Measurements from ENCODE around the gene G3BP1. TPM values are rescaled to one million over a fixed set of nuclear protein-coding genes. Genes with fewer than 3 reads are reported as not detected.

Gene G3BP1
- polyA plus RNA-seq, 1 donor from 2014 or later: 65.5 TPM

DNA sequence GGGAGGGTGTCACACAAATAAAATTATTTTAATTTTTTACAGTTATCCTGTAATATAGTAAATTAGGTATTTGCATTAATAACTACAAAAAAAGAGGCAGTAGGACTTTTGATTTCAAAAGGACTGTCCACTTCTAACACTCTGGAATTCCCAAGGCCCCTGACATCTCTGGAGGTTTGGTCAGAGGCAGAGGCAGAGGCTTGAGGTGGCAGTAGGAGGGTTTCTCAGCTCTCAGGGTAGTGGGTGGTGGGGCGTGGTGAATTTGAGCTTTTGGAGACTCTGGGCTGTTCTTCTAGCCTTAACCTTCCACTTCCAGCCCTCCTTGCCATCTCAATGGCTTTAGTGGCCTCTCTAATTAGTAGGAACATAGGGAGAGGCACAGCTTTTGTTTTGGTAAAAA, 36.1 kb upstream of the G3BP1 start:
- H4K20me1 ChIP-seq (ENCODE audit: insufficient read depth): no peaks in the 10 kb centered on the region
- H3K27ac ChIP-seq (ENCODE audit: low read length): no peak overlapping the region
- no peaks in the 10 kb centered on the region for H3K9me2 ChIP-seq (ENCODE audit: insufficient read depth, low read length)
- H3K9ac ChIP-seq (ENCODE audit: low read length): no peak overlapping the region
- no peak overlapping the region for H3K4me3 ChIP-seq (ENCODE audit: low read length)
- no peak for TF ChIP-seq TAF1 (IDR thresholded peaks at IDR 0.05; ENCODE audit: low read depth)
- TF ChIP-seq, protein P1, sequence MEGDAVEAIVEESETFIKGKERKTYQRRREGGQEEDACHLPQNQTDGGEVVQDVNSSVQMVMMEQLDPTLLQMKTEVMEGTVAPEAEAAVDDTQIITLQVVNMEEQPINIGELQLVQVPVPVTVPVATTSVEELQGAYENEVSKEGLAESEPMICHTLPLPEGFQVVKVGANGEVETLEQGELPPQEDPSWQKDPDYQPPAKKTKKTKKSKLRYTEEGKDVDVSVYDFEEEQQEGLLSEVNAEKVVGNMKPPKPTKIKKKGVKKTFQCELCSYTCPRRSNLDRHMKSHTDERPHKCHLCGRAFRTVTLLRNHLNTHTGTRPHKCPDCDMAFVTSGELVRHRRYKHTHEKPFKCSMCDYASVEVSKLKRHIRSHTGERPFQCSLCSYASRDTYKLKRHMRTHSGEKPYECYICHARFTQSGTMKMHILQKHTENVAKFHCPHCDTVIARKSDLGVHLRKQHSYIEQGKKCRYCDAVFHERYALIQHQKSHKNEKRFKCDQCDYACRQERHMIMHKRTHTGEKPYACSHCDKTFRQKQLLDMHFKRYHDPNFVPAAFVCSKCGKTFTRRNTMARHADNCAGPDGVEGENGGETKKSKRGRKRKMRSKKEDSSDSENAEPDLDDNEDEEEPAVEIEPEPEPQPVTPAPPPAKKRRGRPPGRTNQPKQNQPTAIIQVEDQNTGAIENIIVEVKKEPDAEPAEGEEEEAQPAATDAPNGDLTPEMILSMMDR (IDR thresholded peaks at IDR 0.05; ENCODE audit: poor library complexity, severe bottlenecking): no peak
- no peak for TF ChIP-seq RAD21 (conservative IDR thresholded peaks at IDR 0.05)
- no peak for TF ChIP-seq EP300 (conservative IDR thresholded peaks at IDR 0.05; ENCODE audit: poor library complexity, severe bottlenecking)
- TF ChIP-seq SMC3 (conservative IDR thresholded peaks at IDR 0.05; ENCODE audit: poor library complexity): no peak
- TF ChIP-seq, protein P2, sequence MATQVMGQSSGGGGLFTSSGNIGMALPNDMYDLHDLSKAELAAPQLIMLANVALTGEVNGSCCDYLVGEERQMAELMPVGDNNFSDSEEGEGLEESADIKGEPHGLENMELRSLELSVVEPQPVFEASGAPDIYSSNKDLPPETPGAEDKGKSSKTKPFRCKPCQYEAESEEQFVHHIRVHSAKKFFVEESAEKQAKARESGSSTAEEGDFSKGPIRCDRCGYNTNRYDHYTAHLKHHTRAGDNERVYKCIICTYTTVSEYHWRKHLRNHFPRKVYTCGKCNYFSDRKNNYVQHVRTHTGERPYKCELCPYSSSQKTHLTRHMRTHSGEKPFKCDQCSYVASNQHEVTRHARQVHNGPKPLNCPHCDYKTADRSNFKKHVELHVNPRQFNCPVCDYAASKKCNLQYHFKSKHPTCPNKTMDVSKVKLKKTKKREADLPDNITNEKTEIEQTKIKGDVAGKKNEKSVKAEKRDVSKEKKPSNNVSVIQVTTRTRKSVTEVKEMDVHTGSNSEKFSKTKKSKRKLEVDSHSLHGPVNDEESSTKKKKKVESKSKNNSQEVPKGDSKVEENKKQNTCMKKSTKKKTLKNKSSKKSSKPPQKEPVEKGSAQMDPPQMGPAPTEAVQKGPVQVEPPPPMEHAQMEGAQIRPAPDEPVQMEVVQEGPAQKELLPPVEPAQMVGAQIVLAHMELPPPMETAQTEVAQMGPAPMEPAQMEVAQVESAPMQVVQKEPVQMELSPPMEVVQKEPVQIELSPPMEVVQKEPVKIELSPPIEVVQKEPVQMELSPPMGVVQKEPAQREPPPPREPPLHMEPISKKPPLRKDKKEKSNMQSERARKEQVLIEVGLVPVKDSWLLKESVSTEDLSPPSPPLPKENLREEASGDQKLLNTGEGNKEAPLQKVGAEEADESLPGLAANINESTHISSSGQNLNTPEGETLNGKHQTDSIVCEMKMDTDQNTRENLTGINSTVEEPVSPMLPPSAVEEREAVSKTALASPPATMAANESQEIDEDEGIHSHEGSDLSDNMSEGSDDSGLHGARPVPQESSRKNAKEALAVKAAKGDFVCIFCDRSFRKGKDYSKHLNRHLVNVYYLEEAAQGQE (IDR thresholded peaks at IDR 0.05; ENCODE audit: borderline replicate concordance): no peak
- TF ChIP-seq POLR2AphosphoS5 (IDR thresholded peaks at IDR 0.05): no peak
- TF ChIP-seq MXI1 (conservative IDR thresholded peaks at IDR 0.05; ENCODE audit: poor library complexity, severe bottlenecking): no peak
- TF ChIP-seq EZH2 (IDR thresholded peaks at IDR 0.05; ENCODE audit: borderline replicate concordance, insufficient read depth, low read length, poor library complexity, severe bottlenecking): no peak
- H3K4me2 ChIP-seq (ENCODE audit: low read length): no peak overlapping the region
- H3K36me3 ChIP-seq (ENCODE audit: insufficient read depth, low read length): no peaks in the 10 kb centered on the region
- no peaks in the 10 kb centered on the region for H3K27me3 ChIP-seq (ENCODE audit: insufficient read depth, low read depth, low read length)
- H3F3A ChIP-seq (ENCODE audit: insufficient read depth, low read length, poor library complexity, severe bottlenecking): no peaks in the 10 kb centered on the region
- H3K79me2 ChIP-seq (replicated peaks; ENCODE audit: insufficient read depth, low read length): no peaks in the 10 kb centered on the region
- H2AFZ ChIP-seq (ENCODE audit: low read depth, low read length): no peak overlapping the region
- H3K9me3 ChIP-seq (ENCODE audit: low read length): no peaks in the 10 kb centered on the region

DNA sequence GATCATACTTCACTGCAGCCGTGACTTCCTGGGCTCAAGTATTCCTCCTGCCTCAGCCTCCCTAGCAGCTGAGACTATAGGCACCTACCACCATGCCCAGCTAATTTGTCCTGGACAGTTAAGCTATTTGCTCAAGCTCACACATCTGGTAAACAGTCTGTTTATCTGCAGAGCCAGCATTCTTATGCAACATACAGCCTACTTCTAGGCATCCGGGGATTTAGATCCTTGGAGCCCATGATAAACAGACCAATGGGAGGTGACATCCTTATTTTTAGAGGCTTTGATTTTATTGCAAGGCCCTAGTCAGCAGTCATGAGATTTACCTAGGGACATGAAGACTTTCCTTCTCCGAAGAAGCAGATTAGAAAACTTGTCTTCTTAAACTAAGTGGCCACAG, 34.3 kb upstream of the G3BP1 start:
- H3K4me2 ChIP-seq (ENCODE audit: low read length): no peak overlapping the region
- no peaks in the 10 kb centered on the region for H3K79me2 ChIP-seq (replicated peaks; ENCODE audit: insufficient read depth, low read length)
- no peaks in the 10 kb centered on the region for H3K27me3 ChIP-seq (ENCODE audit: insufficient read depth, low read depth, low read length)
- no peak overlapping the region for H3K4me3 ChIP-seq (ENCODE audit: low read length)
- H3K9me2 ChIP-seq (ENCODE audit: insufficient read depth, low read length): no peaks in the 10 kb centered on the region
- no peaks in the 10 kb centered on the region for H4K20me1 ChIP-seq (ENCODE audit: insufficient read depth)
- H3K27ac ChIP-seq (ENCODE audit: low read length): no peak overlapping the region
- no peak overlapping the region for H2AFZ ChIP-seq (ENCODE audit: low read depth, low read length)
- no peaks in the 10 kb centered on the region for H3K9me3 ChIP-seq (ENCODE audit: low read length)
- H3K9ac ChIP-seq (ENCODE audit: low read length): no peak overlapping the region
- TF ChIP-seq, protein P1 (IDR thresholded peaks at IDR 0.05; ENCODE audit: poor library complexity, severe bottlenecking): no peak
- TF ChIP-seq MXI1 (conservative IDR thresholded peaks at IDR 0.05; ENCODE audit: poor library complexity, severe bottlenecking) (no peak), SMC3 (conservative IDR thresholded peaks at IDR 0.05; ENCODE audit: poor library complexity) (no peak), TAF1 (IDR thresholded peaks at IDR 0.05; ENCODE audit: low read depth) (no peak), POLR2AphosphoS5 (IDR thresholded peaks at IDR 0.05) (no peak)
- TF ChIP-seq, protein P2 (IDR thresholded peaks at IDR 0.05; ENCODE audit: borderline replicate concordance): no peak
- H3F3A ChIP-seq (ENCODE audit: insufficient read depth, low read length, poor library complexity, severe bottlenecking): no peaks in the 10 kb centered on the region
- H3K36me3 ChIP-seq (ENCODE audit: insufficient read depth, low read length): no peaks in the 10 kb centered on the region

Measured in neural cell (in vitro differentiated cells).